GM11168 (cell line): ENCODE data around the gene CFAP58.

Experiments
- in situ Hi-C: fragments of 300-500 bp; cut with MboI; formaldehyde crosslinking; loops from one replicate; pipeline ENCODE4 v1.12.0; 2022; ENCODE audit warnings: low sequenced_read_pairs; ENCODE audit not compliant: unreplicated experiment

The CFAP58 gene

GRCh38 chr10:104321725-104322415 is 31.8 kb upstream of the CFAP58 start:
- in situ Hi-C loops = no loop called here

- in situ Hi-C loops = no loop called here
Observed at GRCh38 chr10:104322416-104322782, 31.2 kb upstream of the CFAP58 start.

GRCh38 chr10:104323085-104323484 is 30.5 kb upstream of the CFAP58 start:
- in situ Hi-C loops = no loop called here

- in situ Hi-C loops = no loop called here
Observed at GRCh38 chr10:104323760-104324201, 29.9 kb upstream of the CFAP58 start.

GRCh38 chr10:104324221-104324686 is 29.4 kb upstream of the CFAP58 start:
- in situ Hi-C loops = no loop called here

GRCh38 chr10:104324931-104325330 is 28.7 kb upstream of the CFAP58 start:
- in situ Hi-C loops = no loop called here

GRCh38 chr10:104325436-104326435 is 27.9 kb upstream of the CFAP58 start:
- in situ Hi-C loops = no loop called here

- in situ Hi-C loops = no loop called here
Observed at GRCh38 chr10:104326991-104327610, 26.5 kb upstream of the CFAP58 start.

GRCh38 chr10:104327745-104328645 is 25.6 kb upstream of the CFAP58 start:
- in situ Hi-C loops = no loop called here

GRCh38 chr10:104328646-104328895 is 25.1 kb upstream of the CFAP58 start:
- in situ Hi-C loops = no loop called here

GRCh38 chr10:104328896-104329710 is 24.5 kb upstream of the CFAP58 start:
- in situ Hi-C loops = no loop called here

GRCh38 chr10:104329735-104330134 is 23.9 kb upstream of the CFAP58 start:
- in situ Hi-C loops = no loop called here

- in situ Hi-C loops = no loop called here
Observed at GRCh38 chr10:104330168-104331110, 23.2 kb upstream of the CFAP58 start.

- in situ Hi-C loops = no loop called here
Observed at GRCh38 chr10:104331208-104331838, 22.3 kb upstream of the CFAP58 start.

GRCh38 chr10:104332243-104333031 is 21.2 kb upstream of the CFAP58 start:
- in situ Hi-C loops = no loop called here

GRCh38 chr10:104333032-104333727 is 20.5 kb upstream of the CFAP58 start:
- in situ Hi-C loops = no loop called here
